Measurements from ENCODE around the gene BNIP2. TPM values are rescaled to one million over a fixed set of nuclear protein-coding genes. Genes with fewer than 3 reads are reported as not detected.

BNIP2 gene
- total RNA-seq, 1 donor from 2014 or later, result 81.4 TPM

DNA sequence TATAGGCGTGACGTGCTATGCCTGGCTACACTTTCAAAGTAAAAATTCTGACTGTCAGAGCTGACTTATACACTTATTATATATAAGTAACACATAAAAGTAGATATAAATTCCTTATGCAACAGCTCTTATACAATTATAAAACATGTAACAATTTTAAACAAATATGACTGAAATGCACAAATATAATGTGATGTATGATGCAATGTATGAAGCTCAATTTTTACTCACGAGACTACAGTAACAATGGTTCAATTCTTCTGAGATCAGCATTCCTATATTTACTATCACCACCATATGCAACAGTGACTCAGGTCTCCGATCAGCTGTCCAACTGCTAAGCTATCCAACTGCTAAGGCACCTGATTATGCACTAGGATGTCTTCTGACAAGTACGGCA lies 8.2 kb downstream of the BNIP2 start:
- H3K4me3 ChIP-seq, result no peak overlapping the region
- no peaks in the 10 kb centered on the region for H3K27me3 ChIP-seq
- no peak overlapping the region for H3K27ac ChIP-seq
- H3K27me3 Mint-ChIP-seq (ENCODE audit: insufficient read depth, low read depth), result no peaks in the 10 kb centered on the region
- H3K9ac ChIP-seq, result no peak overlapping the region
- peaks cover 15% of the 10 kb centered on the region for H3K36me3 Mint-ChIP-seq
- DNase-seq (ENCODE audit: low spot score), result no peak
- no peak overlapping the region for H3K27ac Mint-ChIP-seq
- H3K9me3 ChIP-seq (ENCODE audit: low read depth), result no peaks in the 10 kb centered on the region
- TF ChIP-seq EZH2 (IDR thresholded peaks at IDR 0.05), result no peak
- no peak for TF ChIP-seq CTCF (IDR thresholded peaks at IDR 0.05)
- TF ChIP-seq EZH2phosphoT487 (IDR thresholded peaks at IDR 0.05), result no peak
- H3K9me3 Mint-ChIP-seq, result no peaks in the 10 kb centered on the region
- H3K36me3 ChIP-seq, result peaks cover 32% of the 10 kb centered on the region
- no peak overlapping the region for H3K4me3 Mint-ChIP-seq
- H3F3A ChIP-seq (ENCODE audit: low read depth), result no peaks in the 10 kb centered on the region
- no peaks in the 10 kb centered on the region for H3K4me1 ChIP-seq
- H4K20me1 ChIP-seq (ENCODE audit: low read depth), result peaks cover 11% of the 10 kb centered on the region
- no peak overlapping the region for H3K4me2 ChIP-seq
- H3K79me2 ChIP-seq (ENCODE audit: low read depth), result peaks cover 42% of the 10 kb centered on the region
- peaks cover 2% of the 10 kb centered on the region for H3K4me1 Mint-ChIP-seq
- no peak overlapping the region for H2AFZ ChIP-seq (replicated peaks)

- Histone ChIP-seq H3K4me3 (no peak overlapping the region), H3K27ac (no peak overlapping the region), H2AFZ (replicated peaks) (no peak overlapping the region), H3K79me2 (ENCODE audit: low read depth) (peaks cover 36% of the 10 kb centered on the region), H3K4me1 (no peaks in the 10 kb centered on the region), H3K9me3 (ENCODE audit: low read depth) (no peaks in the 10 kb centered on the region), H3K27me3 (no peaks in the 10 kb centered on the region), H3F3A (ENCODE audit: low read depth) (no peaks in the 10 kb centered on the region), H3K9ac (no peak overlapping the region), H4K20me1 (ENCODE audit: low read depth) (peaks cover 6% of the 10 kb centered on the region), H3K36me3 (peaks cover 32% of the 10 kb centered on the region), H3K4me2 (no peak overlapping the region)
- Mint-ChIP-seq H3K27ac (no peak overlapping the region), H3K36me3 (peaks cover 15% of the 10 kb centered on the region), H3K9me3 (no peaks in the 10 kb centered on the region), H3K4me1 (no peaks in the 10 kb centered on the region), H3K27me3 (ENCODE audit: insufficient read depth, low read depth) (no peaks in the 10 kb centered on the region), H3K4me3 (no peak overlapping the region)
- TF ChIP-seq EZH2 (IDR thresholded peaks at IDR 0.05) (no peak), CTCF (IDR thresholded peaks at IDR 0.05) (no peak), EZH2phosphoT487 (IDR thresholded peaks at IDR 0.05) (no peak)
- no peak for DNase-seq (ENCODE audit: low spot score)
These were observed 8.8 kb downstream of the BNIP2 start for GRCh38 chr15:59680346-59680745.

- Histone ChIP-seq H2AFZ (replicated peaks) (no peak overlapping the region), H3K27me3 (no peaks in the 10 kb centered on the region), H3K4me2 (no peak overlapping the region), H4K20me1 (ENCODE audit: low read depth) (peaks cover 6% of the 10 kb centered on the region), H3K9ac (no peak overlapping the region), H3K79me2 (ENCODE audit: low read depth) (peaks cover 19% of the 10 kb centered on the region), H3K36me3 (peaks cover 39% of the 10 kb centered on the region), H3K9me3 (ENCODE audit: low read depth) (no peaks in the 10 kb centered on the region), H3K27ac (no peak overlapping the region), H3K4me3 (no peak overlapping the region), H3K4me1 (no peaks in the 10 kb centered on the region), H3F3A (ENCODE audit: low read depth) (no peaks in the 10 kb centered on the region)
- H3K4me1 Mint-ChIP-seq, result no peaks in the 10 kb centered on the region
- TF ChIP-seq EZH2 (IDR thresholded peaks at IDR 0.05), result no peak
- no peak overlapping the region for H3K4me3 Mint-ChIP-seq
- no peaks in the 10 kb centered on the region for H3K9me3 Mint-ChIP-seq
- peaks cover 21% of the 10 kb centered on the region for H3K36me3 Mint-ChIP-seq
- no peaks in the 10 kb centered on the region for H3K27me3 Mint-ChIP-seq (ENCODE audit: insufficient read depth, low read depth)
- no peak for DNase-seq (ENCODE audit: low spot score)
- H3K27ac Mint-ChIP-seq, result no peak overlapping the region
These were observed 10.5 kb downstream of the BNIP2 start for GRCh38 chr15:59678620-59679019.

- peaks cover 39% of the 10 kb centered on the region for H3K36me3 ChIP-seq
These were observed 10.9 kb downstream of the BNIP2 start for GRCh38 chr15:59678172-59678571.

More at GRCh38 chr15:59678172-59678571, 10.9 kb downstream of the BNIP2 start:
- no peaks in the 10 kb centered on the region for H3K27me3 Mint-ChIP-seq (ENCODE audit: insufficient read depth, low read depth)
- Histone ChIP-seq H3K9me3 (ENCODE audit: low read depth) (no peaks in the 10 kb centered on the region), H4K20me1 (ENCODE audit: low read depth) (peaks cover 6% of the 10 kb centered on the region), H3F3A (ENCODE audit: low read depth) (no peaks in the 10 kb centered on the region), H3K79me2 (ENCODE audit: low read depth) (peaks cover 15% of the 10 kb centered on the region), H3K27ac (no peak overlapping the region), H3K4me2 (no peak overlapping the region), H3K27me3 (no peaks in the 10 kb centered on the region), H3K9ac (no peak overlapping the region), H3K4me1 (no peaks in the 10 kb centered on the region), H3K4me3 (no peak overlapping the region), H2AFZ (replicated peaks) (no peak overlapping the region)
- TF ChIP-seq CTCF (IDR thresholded peaks at IDR 0.05) (no peak), EZH2 (IDR thresholded peaks at IDR 0.05) (no peak), EZH2phosphoT487 (IDR thresholded peaks at IDR 0.05) (no peak)
- H3K27ac Mint-ChIP-seq, result no peak overlapping the region
- H3K9me3 Mint-ChIP-seq, result no peaks in the 10 kb centered on the region
- no peaks in the 10 kb centered on the region for H3K4me1 Mint-ChIP-seq
- DNase-seq (ENCODE audit: low spot score), result no peak
- H3K4me3 Mint-ChIP-seq, result no peak overlapping the region
- peaks cover 19% of the 10 kb centered on the region for H3K36me3 Mint-ChIP-seq

Measured in neural progenitor cell (in vitro differentiated cells).